Muscle of back (tissue), 11 donors: Measurements from ENCODE around the gene PI4KB. TPM values are rescaled to one million over a fixed set of nuclear protein-coding genes. Genes with fewer than 3 reads are reported as not detected.
"Not testable (repeated sequence)": the region's sequence is repeated elsewhere in the genome, so short reads cannot be mapped to it uniquely, and the experiment has no call there.

ENCODE experiments used
- DNase-seq, 3 donors: peaks; one replicate each; pipeline versions ENCODE4 v3.0.0 to v3.0.0-alpha.2; 2013
- polyA plus RNA-seq, 10 donors: library from polyadenylated mRNA; unstranded; fragments of 120-200 nt; gene quantifications; one replicate each; pipeline ENCODE4 v1.2.1, GENCODE V29; 2013; ENCODE audit not compliant: insufficient read length in 10 of 10

The PI4KB gene
- polyA plus RNA-seq, 10 donors = 37.4 to 57.5 (median 46.2) TPM

DNA sequence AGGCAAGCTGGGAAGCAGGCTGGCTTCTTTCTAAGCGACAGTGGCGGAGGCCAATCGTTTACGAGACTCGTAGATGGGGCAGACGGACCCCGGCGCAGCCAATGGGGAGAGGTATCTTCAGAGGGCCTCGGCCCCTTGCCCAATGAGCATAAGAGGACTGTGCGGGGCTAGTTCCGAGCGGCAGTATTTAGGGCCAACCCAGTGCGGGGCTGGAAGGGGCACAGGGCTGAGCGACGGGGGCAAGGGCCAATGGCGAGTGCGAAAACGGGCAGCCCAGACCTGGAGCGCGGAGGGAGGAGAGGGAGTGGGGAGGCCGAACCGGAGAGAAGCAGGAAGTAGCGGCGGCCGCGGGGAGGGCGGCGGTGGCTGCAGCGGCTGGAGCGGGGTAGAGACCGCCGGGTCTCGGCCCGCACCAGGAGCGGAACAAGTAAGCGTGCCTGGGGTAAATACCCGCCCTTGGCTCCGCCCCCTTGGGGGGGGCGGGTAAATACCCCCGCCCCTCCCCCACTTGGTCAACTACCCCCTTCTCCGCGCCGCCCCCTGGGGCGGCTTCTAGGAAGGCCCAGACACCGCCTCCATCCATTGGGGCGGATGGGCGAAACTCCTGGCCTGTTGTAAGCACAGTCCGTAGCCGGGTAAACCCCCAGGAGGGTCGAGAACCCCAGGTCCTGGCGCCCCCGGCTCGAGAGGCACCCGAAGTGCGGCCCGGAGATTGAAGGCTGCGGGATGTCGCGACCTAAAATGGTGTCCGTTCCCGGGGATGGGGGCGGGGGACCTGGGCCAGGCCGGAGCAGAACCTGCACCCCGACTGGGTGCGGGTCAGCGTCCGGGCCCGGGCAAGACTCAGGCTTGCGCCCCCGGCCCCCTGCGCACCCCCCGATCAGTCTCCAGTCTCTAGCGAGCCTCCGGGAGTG lies 45.0 kb downstream of the PI4KB start, which contains the start of gene ZNF687:
TSS of gene ZNF687 (plus strand) at position 331 of the 914 bp plus-strand sequence. CDS start 3,993 bp downstream, outside the sequence.
- peak; percentile 100 for DNase-seq

DNA sequence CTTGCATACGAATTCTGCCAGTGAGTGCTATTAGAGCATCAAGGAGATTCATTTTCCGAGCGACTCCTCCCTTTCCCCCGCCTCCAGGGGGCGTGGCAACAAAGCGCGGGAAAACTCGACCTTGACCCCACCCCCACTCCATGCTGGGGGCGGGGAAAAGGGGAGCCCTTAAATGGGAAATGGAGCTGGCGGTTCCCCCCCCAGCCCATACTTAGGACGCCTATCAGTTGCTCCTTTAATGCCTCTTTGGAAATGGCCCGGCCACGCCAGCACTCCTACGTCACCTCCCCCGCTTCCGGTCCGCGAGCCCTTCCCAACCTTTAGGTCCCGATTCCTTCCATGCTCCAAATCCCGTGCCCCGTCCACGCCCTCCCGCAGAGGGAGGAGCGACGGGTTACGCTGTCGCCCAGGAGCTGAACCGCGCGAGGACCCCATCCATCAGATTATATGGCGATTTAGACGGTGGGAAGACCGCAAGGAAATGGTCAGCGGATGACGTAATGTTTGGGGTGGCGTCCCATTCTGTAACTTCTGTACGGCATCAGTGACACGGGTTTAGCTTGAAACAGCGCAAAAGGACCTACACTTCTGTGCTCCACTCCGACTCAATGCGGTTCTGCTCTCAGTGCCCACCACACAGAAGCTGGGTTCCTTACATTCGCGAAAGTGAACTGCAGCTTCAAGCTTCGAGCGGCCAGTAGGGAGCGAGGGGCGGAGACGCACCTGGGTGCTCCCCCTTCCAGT lies 45.8 kb downstream of the PI4KB start:
- peak; percentile 98 to 99 (median 99) for DNase-seq

DNA sequence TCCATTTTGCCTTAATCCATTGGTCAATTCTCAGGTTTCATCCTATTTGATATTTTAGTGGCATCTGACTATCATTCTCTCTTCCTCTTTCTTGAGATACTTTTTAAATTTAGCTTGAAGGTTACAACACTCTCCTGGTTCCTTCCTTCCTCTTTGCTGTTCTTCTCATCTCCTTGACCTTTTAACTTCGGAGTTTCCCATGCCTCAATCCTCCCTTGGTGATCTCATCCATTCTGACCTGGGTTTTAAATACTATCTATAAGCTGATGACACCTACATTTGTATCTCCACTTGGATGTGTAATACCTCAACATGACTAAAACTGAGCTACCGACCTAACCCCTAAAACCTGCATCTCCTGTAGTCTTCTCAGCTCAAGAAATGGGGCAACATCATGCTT lies 50.0 kb downstream of the PI4KB start:
- DNase-seq = no peak

DNA sequence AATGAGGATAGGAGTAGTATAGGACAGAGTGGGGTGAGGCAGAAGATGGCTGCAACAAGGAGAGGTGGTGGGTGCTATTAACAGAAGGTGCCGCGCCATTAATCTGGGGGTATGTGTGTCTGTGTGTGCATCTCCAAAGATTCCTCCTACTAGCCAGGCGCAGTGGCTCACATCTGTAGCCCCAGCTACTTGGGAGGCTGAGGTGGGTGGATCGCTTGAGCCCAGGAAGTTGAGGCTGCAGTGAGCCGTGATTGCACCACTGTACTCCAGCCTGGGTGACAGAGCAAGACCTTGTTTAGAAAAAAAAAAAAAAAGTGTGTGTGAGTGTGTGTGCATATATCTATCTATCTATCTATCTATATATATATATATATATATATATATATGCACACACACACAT lies 51.9 kb downstream of the PI4KB start:
- not testable (repeated sequence) for DNase-seq

GRCh38 chr1:151273924-151274466 lies 53.2 kb downstream of the PI4KB start:
- DNase-seq = no peak

- no peak for DNase-seq
These were observed 59.5 kb downstream of the PI4KB start for GRCh38 chr1:151267760-151268159.

- no peak for DNase-seq
These were observed 60.4 kb downstream of the PI4KB start for GRCh38 chr1:151266821-151267220.

GRCh38 chr1:151266315-151266714 lies 60.9 kb downstream of the PI4KB start:
- DNase-seq = no peak

DNA sequence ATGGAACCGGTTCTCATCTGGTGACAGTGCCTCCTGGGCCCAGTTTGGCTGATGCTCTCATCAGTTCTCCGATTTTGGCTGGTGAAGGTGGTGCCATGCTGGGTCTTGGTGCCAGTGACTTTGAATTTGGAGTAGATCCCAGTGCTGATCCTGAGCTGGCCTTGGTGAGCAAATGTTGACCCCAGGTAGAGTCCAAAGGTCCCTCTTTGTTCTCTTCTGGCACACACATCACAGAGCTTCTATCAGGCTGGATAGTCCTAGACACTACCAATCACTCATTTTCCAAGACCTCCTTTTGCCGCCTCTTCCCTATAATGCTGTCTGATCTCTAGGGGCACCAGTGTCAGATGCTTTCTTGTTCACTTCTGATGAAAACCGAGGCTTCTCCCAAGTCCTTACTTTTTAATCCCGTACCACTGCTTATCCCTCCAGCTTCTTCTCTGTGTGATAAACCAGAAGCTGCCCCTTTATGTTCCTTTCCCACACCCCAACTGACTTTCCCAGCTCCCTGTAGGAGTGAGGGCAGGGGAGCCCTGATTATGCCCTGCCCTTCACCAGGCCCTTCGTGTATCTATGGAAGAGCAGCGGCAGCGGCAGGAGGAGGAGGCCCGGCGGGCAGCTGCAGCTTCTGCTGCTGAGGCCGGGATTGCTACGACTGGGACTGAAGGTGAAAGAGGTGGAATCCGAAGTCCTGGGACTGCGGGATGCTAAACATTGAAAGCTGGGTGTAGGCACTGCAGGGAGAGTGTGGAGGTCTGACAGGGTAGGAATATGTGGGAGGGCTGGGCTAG lies 61.6 kb downstream of the PI4KB start:
- DNase-seq = no peak

- DNase-seq = no peak
These were observed 67.9 kb downstream of the PI4KB start for GRCh38 chr1:151259351-151259750.

DNA sequence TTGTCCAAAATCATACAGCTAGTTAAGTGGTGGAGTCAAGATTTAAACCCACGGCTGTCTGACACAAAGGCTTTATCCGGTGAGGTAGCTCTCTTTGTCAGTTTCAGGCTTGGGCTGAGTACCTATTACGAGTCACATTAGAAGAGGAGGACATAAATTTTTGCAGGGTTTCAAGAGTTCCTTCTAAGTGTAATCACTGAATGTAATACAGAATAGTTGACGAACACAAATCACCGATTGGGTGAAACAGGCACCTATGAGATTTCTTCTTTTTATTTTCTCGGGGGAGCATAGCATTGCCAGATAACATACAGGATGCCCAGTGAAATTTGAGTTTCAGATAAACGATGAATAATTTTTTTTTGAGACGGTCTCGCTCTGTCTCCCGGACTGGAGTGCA lies 71.8 kb downstream of the PI4KB start:
- DNase-seq = peak in 1 of 3 donors; percentile 14

DNA sequence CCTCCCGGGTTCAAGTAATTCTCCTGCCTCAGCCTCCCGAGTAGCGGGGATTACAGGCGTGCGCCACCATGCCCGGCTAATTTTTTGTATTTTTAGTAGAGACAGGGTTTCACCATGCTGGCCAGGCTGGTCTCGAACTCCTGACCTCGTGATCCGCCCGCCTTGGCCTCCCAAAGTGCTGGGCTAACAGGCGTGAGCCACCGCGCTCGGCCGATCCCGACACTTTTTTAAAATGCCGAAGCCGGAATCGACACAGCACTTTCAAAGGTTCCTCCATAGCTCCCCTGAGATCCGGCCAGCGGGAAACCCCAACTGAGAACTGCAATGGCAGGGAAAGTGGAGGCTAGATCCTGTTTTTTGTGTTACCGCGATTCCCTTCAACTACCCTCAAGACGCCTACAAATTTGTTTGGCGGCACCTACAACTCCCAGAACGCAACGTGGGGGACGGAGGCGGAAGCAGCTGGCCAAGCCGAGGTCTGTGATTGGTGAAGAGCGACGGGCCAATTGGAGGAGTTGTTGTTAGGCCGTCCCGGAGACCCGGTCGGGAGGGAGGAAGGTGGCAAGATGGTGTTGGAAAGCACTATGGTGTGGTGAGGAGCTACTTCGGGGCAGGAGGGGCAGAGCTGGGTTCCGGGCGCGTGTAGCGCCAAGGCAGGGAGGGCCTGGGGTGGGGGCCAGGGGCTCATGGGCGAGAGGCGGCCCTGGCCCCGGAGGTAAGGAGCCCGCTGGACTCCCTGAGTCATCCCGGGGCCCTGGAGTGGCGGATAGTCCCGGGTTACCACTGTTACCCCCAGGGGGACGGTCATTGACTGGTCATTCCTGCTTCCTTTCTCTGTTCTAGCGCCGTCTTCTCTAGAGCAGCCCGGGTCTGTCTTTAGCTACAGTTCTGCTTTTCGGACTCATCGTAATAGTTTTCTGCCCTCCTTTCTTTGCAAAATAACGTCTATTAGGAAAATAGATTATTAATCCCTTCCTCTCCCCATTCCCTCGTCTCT lies 72.7 kb downstream of the PI4KB start, which contains the start of gene PSMD4:
TSS of gene PSMD4 (plus strand) at position 518 of the 997 bp plus-strand sequence. CDS start at position 567, 49 bp downstream.
- peak; percentile 97 to 99 (median 98) for DNase-seq

- DNase-seq = peak; percentile 58 to 82 (median 64)
These were observed 75.4 kb downstream of the PI4KB start for GRCh38 chr1:151251656-151252470.

DNA sequence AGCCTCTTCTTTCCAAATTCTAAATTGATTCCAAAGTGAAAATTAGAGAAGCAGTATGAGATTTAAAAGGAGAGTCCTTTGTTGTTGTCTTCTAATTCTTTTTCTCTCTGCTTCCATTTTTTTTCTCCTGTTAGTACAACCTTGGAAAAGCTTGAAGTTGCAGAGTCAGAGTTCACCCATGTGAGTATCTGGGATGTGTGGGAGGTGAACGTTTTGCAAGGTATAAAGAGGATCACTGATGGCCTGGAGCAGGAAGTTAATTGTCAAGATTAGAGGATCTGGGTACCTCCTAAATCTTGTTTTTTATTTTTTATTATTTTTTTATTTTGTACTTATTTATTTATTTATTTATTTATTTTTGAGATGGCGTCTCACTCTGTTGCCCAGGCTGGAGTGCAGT lies 80.4 kb downstream of the PI4KB start:
- no peak for DNase-seq

DNA sequence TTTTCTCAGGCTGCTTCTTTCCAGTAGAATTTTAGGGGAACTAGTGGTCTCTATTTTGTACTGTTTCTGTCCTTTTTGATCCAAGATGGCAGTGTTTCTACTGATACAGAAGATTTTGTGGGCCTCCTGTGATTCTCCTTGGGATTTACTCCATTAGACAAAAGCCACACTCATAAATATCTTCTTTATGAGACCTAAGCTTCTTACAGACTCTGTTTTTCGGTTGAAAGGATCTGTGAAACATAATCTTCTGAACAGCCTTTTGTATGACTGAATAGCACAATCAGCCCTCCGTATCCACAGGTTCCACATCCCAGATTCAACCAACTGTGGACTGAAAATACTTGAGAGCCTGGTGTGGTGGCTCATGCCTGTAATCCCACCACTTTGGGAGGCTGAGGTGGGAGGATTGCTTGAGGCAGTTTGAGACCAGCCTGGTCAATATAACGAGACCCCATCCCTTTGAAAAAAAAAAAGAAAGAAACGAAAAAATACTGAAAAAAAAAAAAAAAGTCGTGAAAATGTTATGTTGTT lies 83.5 kb downstream of the PI4KB start:
- no peak for DNase-seq

DNA sequence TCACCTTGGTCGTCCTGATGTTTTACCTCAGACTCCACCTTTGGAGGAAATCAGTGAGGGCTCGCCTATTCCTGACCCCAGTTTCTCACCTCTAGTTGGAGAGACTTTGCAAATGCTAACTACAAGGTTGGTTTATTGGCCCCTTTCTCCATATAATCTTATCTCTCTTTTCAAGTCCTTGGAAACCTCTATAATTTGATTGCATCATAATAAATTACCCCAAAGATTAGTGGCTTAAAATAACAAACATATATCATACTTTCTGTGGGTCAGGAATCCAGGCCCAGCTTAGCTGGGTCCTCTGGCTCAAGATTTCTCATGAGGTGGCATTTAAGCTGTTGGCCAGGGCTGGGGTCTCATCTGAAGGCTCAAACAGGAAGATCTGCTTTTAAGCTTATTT lies 84.8 kb downstream of the PI4KB start:
- no peak for DNase-seq
